Suprapubic skin (tissue), 3 donors: ENCODE measurements around the gene CDC42EP1.

Experiments used
- POLR2AphosphoS5 ChIP-seq, 3 donors: sonication (generic); formaldehyde crosslinking; IDR thresholded peaks; one replicate each; pipeline ENCODE4 v1.6.1; 2017; ENCODE audit warnings: antibody characterized with exemption in 3 of 3
- TF ChIP-seq, protein P1 (sequence below), 2 donors: fragments of 200-600 bp in 1 of 2; fragments of 450-650 bp in 1 of 2; sonication (generic) in 1 of 2; IDR thresholded peaks; one replicate each; pipeline ENCODE4 v1.5.1; 2016 to 2019; ENCODE audit warnings: antibody characterized with exemption in 2 of 2, mild to moderate bottlenecking in 1 of 2, moderate library complexity in 1 of 2

GRCh38 chr22:37610480-37611129, 50.3 kb downstream of the CDC42EP1 start:
- TF ChIP-seq, protein P1, sequence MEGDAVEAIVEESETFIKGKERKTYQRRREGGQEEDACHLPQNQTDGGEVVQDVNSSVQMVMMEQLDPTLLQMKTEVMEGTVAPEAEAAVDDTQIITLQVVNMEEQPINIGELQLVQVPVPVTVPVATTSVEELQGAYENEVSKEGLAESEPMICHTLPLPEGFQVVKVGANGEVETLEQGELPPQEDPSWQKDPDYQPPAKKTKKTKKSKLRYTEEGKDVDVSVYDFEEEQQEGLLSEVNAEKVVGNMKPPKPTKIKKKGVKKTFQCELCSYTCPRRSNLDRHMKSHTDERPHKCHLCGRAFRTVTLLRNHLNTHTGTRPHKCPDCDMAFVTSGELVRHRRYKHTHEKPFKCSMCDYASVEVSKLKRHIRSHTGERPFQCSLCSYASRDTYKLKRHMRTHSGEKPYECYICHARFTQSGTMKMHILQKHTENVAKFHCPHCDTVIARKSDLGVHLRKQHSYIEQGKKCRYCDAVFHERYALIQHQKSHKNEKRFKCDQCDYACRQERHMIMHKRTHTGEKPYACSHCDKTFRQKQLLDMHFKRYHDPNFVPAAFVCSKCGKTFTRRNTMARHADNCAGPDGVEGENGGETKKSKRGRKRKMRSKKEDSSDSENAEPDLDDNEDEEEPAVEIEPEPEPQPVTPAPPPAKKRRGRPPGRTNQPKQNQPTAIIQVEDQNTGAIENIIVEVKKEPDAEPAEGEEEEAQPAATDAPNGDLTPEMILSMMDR (IDR thresholded peaks at IDR 0.05), result no peak
- no peak for TF ChIP-seq POLR2AphosphoS5 (IDR thresholded peaks at IDR 0.05)
